K562 (cell line): Measurements from ENCODE around the gene MGAT4B. TPM values are rescaled to one million over a fixed set of nuclear protein-coding genes. Genes with fewer than 3 reads are reported as not detected.
A peak's percentile ranks its signal among the peaks of the same experiment; 100 is the strongest.

Source experiments
- CBX2 ChIP-seq: fragments of 200-600 bp; sonication (generic); IDR thresholded peaks from one replicate; pipeline ENCODE4 v1.6.1; 2012; ENCODE audit warnings: mild to moderate bottlenecking, low read length, inconsistent platforms; ENCODE audit not compliant: insufficient read depth, poor library complexity, severe bottlenecking
- FOXP1 ChIP-seq: sonication (generic); formaldehyde crosslinking; IDR thresholded peaks from 2 replicates; pipeline ENCODE4 v1.8.0; 2022; ENCODE audit warnings: mild to moderate bottlenecking, missing genetic modification reagents
- JUNB ChIP-seq: fragments of 450-650 bp; formaldehyde crosslinking; conservative IDR thresholded peaks from 2 replicates; pipeline ENCODE4 v1.4.0; 2020; ENCODE audit warnings: mild to moderate bottlenecking
- MYNN ChIP-seq, 2 experiments: sonication (generic); formaldehyde crosslinking in 1 of 2; IDR thresholded peaks; 2 replicates each; pipeline versions ENCODE4 v1.5.0 to v1.6.1; 2016 to 2020; ENCODE audit warnings: antibody characterized with exemption in 1 of 2, missing genetic modification reagents in 1 of 2
- TAF9B ChIP-seq: fragments of 450-650 bp; IDR thresholded peaks from 2 replicates; pipeline ENCODE4 v1.6.1; 2018; ENCODE audit warnings: mild to moderate bottlenecking; ENCODE audit not compliant: partially characterized antibody
- ZNF785 ChIP-seq: fragments of 250-450 bp; sonication (Bioruptor Pico); IDR thresholded peaks from 2 replicates; pipeline ENCODE4 v1.4.0; 2020; ENCODE audit warnings: mild to moderate bottlenecking
- polyA plus RNA-seq, 8 experiments: library from polyadenylated mRNA; depleted of rRNA in 4 of 8; stranded (reverse) in 5 of 8; unstranded in 3 of 8; fragments of >200 nt; fragmentation: Nextera tagmentation in 2 of 8; fragmentation: Illumina TruSeq in 1 of 8; extraction: Ambion mirVana in 2 of 8; extraction: Trizol in 1 of 8; gene quantifications; 2 replicates each; pipeline versions ENCODE4 v1.2.1 to v1.2.3, GENCODE V29; 2011 to 2014; ENCODE audit warnings: inconsistent platforms in 1 of 8, missing spikeins in 1 of 8
- total RNA-seq, 7 experiments: library from RNA; depleted of rRNA in 6 of 7; stranded (reverse); fragments of >200 nt in 6 of 7; fragmentation: Illumina TruSeq in 2 of 7; extraction: Trizol in 2 of 7; gene quantifications; 2 replicates each; pipeline versions ENCODE4 v1.2.1 to v1.2.3, GENCODE V29; 2011 to 2021; ENCODE audit warnings: low replicate concordance in 1 of 7
- TF ChIP-seq, protein P1 (sequence below): sonication (generic); formaldehyde crosslinking; IDR thresholded peaks from 2 replicates; pipeline ENCODE4 v1.8.0; 2022; ENCODE audit warnings: mild to moderate bottlenecking, missing genetic modification reagents
- TF ChIP-seq, protein P2 (sequence below): fragments of 200-800 bp; sonication (Bioruptor generic); IDR thresholded peaks from 2 replicates; pipeline ENCODE4 v1.6.1; 2017; ENCODE audit warnings: missing genetic modification characterization, missing compliant biosample characterization
- TF ChIP-seq, protein P3 (sequence below): fragments of 450-650 bp; IDR thresholded peaks from 2 replicates; pipeline ENCODE4 v1.6.1; 2016; ENCODE audit warnings: mild to moderate bottlenecking, moderate library complexity
- TF ChIP-seq, protein P4 (sequence below): fragments of 450-650 bp; formaldehyde crosslinking; IDR thresholded peaks from 2 replicates; pipeline ENCODE4 v1.4.0; 2022; ENCODE audit warnings: missing genetic modification characterization

Gene MGAT4B
- total and polyA plus RNA-seq, 9 of the 15 experiments (the other 6 are each of a cell fraction or from before 2014, with no cell fraction given): 0.34 to 133 (median 75.4) TPM

DNA sequence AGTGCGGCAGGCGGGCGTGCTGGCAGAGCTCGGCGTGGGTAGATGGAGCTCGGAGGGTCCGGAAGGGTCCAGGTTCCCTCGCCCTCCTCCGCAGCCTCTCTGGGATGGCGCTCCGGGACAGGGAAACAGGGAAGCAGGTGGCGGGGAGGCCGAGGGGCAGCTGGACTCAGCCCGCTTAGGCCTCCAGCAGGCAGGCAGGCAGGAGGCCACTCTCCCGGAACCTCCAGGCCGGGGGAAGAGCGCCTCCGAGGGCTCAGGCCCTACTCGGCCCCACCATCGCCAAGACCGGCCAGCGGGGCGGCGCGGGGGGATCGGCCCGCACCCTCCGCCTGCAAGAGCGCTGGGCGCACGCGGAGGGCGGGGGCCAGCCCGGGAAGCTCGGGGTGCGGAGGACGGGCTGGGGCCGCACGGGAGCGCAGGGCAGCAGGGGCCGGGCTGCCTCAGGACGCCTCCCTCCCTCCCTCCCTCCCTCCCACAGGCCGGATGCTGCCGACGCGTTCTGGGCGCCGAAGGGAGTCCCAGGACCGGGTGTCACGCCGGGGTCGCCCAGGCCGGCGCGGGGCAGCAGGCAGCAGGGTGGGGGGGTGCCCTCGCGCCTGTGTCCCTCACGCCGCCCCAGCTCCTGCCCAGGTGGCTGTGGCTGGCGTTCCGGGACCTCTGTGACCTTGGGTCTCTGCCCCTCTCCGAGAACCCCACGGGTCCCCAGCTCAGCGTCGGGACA, 977 bp downstream of the MGAT4B start (continued):
- TF ChIP-seq FOXP1 (CRISPR knock-in tag): peak; percentile 81
- no peak for TF ChIP-seq MYNN (IDR thresholded peaks at IDR 0.05)
- no peak for TF ChIP-seq MYNN (CRISPR knock-in tag; IDR thresholded peaks at IDR 0.05)
- TF ChIP-seq, protein P1, sequence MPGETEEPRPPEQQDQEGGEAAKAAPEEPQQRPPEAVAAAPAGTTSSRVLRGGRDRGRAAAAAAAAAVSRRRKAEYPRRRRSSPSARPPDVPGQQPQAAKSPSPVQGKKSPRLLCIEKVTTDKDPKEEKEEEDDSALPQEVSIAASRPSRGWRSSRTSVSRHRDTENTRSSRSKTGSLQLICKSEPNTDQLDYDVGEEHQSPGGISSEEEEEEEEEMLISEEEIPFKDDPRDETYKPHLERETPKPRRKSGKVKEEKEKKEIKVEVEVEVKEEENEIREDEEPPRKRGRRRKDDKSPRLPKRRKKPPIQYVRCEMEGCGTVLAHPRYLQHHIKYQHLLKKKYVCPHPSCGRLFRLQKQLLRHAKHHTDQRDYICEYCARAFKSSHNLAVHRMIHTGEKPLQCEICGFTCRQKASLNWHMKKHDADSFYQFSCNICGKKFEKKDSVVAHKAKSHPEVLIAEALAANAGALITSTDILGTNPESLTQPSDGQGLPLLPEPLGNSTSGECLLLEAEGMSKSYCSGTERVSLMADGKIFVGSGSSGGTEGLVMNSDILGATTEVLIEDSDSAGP: 0 out of 2 replicates have a peak, but pooled peaks have one; percentile 26
- TF ChIP-seq, protein P2, sequence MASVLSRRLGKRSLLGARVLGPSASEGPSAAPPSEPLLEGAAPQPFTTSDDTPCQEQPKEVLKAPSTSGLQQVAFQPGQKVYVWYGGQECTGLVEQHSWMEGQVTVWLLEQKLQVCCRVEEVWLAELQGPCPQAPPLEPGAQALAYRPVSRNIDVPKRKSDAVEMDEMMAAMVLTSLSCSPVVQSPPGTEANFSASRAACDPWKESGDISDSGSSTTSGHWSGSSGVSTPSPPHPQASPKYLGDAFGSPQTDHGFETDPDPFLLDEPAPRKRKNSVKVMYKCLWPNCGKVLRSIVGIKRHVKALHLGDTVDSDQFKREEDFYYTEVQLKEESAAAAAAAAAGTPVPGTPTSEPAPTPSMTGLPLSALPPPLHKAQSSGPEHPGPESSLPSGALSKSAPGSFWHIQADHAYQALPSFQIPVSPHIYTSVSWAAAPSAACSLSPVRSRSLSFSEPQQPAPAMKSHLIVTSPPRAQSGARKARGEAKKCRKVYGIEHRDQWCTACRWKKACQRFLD (CRISPR knock-in tag): 0 out of 2 replicates have a peak, but pooled peaks have one; percentile 31
- TF ChIP-seq, protein P3, sequence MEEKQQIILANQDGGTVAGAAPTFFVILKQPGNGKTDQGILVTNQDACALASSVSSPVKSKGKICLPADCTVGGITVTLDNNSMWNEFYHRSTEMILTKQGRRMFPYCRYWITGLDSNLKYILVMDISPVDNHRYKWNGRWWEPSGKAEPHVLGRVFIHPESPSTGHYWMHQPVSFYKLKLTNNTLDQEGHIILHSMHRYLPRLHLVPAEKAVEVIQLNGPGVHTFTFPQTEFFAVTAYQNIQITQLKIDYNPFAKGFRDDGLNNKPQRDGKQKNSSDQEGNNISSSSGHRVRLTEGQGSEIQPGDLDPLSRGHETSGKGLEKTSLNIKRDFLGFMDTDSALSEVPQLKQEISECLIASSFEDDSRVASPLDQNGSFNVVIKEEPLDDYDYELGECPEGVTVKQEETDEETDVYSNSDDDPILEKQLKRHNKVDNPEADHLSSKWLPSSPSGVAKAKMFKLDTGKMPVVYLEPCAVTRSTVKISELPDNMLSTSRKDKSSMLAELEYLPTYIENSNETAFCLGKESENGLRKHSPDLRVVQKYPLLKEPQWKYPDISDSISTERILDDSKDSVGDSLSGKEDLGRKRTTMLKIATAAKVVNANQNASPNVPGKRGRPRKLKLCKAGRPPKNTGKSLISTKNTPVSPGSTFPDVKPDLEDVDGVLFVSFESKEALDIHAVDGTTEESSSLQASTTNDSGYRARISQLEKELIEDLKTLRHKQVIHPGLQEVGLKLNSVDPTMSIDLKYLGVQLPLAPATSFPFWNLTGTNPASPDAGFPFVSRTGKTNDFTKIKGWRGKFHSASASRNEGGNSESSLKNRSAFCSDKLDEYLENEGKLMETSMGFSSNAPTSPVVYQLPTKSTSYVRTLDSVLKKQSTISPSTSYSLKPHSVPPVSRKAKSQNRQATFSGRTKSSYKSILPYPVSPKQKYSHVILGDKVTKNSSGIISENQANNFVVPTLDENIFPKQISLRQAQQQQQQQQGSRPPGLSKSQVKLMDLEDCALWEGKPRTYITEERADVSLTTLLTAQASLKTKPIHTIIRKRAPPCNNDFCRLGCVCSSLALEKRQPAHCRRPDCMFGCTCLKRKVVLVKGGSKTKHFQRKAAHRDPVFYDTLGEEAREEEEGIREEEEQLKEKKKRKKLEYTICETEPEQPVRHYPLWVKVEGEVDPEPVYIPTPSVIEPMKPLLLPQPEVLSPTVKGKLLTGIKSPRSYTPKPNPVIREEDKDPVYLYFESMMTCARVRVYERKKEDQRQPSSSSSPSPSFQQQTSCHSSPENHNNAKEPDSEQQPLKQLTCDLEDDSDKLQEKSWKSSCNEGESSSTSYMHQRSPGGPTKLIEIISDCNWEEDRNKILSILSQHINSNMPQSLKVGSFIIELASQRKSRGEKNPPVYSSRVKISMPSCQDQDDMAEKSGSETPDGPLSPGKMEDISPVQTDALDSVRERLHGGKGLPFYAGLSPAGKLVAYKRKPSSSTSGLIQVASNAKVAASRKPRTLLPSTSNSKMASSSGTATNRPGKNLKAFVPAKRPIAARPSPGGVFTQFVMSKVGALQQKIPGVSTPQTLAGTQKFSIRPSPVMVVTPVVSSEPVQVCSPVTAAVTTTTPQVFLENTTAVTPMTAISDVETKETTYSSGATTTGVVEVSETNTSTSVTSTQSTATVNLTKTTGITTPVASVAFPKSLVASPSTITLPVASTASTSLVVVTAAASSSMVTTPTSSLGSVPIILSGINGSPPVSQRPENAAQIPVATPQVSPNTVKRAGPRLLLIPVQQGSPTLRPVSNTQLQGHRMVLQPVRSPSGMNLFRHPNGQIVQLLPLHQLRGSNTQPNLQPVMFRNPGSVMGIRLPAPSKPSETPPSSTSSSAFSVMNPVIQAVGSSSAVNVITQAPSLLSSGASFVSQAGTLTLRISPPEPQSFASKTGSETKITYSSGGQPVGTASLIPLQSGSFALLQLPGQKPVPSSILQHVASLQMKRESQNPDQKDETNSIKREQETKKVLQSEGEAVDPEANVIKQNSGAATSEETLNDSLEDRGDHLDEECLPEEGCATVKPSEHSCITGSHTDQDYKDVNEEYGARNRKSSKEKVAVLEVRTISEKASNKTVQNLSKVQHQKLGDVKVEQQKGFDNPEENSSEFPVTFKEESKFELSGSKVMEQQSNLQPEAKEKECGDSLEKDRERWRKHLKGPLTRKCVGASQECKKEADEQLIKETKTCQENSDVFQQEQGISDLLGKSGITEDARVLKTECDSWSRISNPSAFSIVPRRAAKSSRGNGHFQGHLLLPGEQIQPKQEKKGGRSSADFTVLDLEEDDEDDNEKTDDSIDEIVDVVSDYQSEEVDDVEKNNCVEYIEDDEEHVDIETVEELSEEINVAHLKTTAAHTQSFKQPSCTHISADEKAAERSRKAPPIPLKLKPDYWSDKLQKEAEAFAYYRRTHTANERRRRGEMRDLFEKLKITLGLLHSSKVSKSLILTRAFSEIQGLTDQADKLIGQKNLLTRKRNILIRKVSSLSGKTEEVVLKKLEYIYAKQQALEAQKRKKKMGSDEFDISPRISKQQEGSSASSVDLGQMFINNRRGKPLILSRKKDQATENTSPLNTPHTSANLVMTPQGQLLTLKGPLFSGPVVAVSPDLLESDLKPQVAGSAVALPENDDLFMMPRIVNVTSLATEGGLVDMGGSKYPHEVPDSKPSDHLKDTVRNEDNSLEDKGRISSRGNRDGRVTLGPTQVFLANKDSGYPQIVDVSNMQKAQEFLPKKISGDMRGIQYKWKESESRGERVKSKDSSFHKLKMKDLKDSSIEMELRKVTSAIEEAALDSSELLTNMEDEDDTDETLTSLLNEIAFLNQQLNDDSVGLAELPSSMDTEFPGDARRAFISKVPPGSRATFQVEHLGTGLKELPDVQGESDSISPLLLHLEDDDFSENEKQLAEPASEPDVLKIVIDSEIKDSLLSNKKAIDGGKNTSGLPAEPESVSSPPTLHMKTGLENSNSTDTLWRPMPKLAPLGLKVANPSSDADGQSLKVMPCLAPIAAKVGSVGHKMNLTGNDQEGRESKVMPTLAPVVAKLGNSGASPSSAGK: peak; percentile 67; the same call in 1 of the 2 replicates
- TF ChIP-seq ZNF785: no peak
- no peak for TF ChIP-seq TAF9B
- TF ChIP-seq, protein P4, sequence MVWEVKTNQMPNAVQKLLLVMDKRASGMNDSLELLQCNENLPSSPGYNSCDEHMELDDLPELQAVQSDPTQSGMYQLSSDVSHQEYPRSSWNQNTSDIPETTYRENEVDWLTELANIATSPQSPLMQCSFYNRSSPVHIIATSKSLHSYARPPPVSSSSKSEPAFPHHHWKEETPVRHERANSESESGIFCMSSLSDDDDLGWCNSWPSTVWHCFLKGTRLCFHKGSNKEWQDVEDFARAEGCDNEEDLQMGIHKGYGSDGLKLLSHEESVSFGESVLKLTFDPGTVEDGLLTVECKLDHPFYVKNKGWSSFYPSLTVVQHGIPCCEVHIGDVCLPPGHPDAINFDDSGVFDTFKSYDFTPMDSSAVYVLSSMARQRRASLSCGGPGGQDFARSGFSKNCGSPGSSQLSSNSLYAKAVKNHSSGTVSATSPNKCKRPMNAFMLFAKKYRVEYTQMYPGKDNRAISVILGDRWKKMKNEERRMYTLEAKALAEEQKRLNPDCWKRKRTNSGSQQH: no peak
- TF ChIP-seq CBX2: no peak
- TF ChIP-seq JUNB: no peak
